NCI-H774 (cell line): ENCODE data around the gene NSD2.

ENCODE experiments used
- DNase-seq: peaks from one replicate; lab custom pipeline; 2025; lab: John Stamatoyannopoulos, UW

The NSD2 gene

DNA sequence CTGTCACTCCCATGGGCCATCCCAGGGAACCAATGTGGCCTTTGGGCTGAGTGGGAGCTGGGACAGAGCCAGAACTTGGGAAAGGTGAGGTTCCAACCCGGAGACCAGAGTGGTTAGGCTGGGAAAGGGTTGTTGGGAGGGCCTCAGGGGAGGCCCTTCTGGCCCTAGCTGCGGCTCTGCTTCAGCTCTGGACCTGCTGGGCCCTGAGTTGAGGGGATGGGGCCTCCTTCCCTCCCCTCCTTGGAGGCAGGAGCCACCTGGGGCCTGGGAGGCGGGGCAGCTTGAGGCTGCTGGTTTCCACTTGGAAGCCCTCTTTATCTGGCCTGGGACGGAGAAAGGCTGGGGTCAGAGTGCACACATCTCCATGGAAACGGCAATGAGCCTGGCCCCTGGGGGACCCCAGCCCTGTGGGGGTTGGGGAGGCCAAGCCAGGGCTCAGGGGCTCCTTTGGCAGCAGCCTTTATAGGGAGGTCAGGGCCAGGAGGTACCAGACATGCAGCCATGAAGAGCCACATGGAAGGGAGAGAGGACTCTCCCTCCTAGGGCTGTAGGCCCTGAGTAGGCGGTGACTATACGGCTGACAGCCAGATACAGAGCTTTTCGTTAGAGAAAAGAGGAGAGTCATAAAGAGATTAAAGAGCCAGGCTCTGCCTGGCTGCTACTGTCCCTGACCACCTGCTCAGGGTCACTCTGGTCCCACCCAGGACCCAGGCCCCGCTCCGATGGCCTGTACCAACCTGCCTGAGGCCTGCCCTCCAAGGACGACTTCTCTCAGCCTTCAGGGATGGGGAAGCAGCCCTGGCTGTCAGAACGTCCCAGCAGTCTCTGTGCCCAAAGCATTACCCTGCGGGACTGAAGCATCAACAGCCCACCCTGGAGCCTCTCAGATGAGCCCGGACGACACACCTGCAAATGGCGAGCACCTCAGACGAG is 6.9 kb upstream of the NSD2 start:
- DNase-seq, result no peak

DNA sequence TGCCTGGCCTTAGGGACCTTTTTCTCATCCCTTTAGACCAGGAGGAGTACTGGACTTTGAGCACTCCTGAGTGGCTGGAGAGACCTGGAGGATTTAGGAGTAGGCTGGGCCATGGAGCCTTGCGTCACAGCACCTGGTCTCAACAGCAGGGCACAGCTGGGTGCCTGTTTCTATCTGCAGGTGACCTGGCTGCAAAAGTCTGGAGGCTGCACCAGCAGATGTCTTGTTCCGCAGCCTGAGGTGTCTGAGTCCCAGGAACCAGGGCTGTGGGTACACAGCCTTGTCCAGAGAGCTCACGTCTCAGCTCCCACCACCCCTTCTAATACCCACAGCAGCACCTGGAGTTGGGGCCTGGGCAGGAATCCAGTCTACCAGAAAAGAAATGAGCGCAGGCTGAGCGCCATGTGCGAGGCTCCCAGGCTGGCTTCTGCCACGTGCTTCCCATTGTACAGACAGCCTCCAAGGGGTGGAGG is 5.0 kb upstream of the NSD2 start:
- DNase-seq, result peak; percentile 59

DNA sequence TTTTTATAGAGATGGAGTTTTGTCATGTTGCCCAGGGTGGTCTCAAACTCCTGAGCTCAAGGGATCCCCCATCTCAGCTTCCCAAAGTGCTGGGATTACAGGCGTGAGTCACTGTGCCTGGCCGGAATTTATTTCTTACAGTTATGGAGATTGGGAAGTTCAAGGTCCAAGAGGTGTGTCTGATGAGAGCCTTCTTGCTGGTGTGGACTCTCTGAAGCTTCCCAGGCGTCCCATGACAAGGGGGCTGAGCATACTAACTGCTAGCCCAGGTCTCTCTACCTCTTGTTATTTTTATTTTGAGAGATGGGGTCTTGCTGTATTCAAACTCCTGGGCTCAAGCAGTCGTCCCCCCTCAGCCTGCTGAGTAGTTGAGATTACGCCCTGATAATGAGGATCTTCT is 2.9 kb upstream of the NSD2 start:
- no peak for DNase-seq

GRCh38 chr4:1868912-1869311 is 2.3 kb upstream of the NSD2 start:
- no peak for DNase-seq

- DNase-seq, result no peak
Observed at GRCh38 chr4:1869530-1870327, 1.5 kb upstream of the NSD2 start.

DNA sequence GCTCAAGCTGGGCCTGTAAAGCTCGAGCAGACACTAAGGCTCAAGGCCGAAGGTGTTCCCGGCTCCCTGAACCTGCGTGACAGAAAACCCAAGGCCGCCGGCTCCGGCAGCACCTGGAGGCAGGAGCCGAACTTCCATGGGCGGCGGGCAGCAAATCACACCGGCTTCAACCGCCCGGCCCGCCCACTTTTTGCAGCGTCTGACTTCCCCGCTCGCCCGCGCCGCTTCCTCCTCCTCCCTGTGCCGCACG is 940 bp upstream of the NSD2 start:
- peak; percentile 75 for DNase-seq

- DNase-seq, result peak; percentile 36
Observed at GRCh38 chr4:1871471-1872021, 353 bp downstream of the NSD2 start.

GRCh38 chr4:1872870-1873269 is 1.7 kb downstream of the NSD2 start:
- no peak for DNase-seq

GRCh38 chr4:1873291-1873690 is 2.1 kb downstream of the NSD2 start:
- DNase-seq, result no peak

GRCh38 chr4:1873776-1874175 is 2.6 kb downstream of the NSD2 start:
- DNase-seq, result no peak

DNA sequence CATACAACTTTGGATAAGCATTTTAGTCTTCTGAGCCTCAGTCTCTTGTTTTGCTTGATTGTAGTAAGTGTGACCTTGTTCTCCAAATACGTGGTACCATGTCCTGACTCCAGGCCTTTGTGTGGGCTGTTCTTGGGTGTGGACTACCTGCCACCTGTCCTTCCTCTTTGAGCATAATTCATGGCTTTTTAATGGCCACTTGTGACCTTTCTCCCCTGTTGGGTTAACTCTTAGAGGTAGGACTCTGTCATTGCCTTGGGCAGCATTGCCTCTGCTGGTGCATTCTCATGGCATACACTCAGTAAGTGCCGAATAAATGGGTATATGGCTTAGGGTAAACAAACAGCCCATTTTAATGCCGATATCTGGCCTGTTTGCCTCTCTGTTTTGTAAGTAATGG is 3.0 kb downstream of the NSD2 start:
- DNase-seq, result peak; percentile 58

DNA sequence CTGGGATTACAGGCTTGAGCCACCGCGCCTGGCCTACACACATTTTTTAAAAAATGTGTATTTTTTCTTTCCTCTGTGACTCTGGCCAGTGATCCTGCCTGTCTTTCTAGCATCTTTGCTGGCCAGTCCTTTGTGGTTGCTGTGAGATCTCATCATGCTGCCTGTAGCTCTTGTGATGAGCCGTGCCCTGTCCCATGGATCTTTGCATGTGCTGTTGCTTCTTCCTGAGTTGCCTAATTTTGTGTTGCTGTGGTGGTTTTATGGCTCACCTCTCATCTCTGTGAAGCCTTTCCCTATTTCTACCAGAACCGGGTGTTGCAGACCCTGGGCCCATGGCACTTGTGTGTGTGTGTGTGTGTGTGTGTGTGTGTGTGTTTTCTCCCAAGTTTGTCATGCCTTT is 8.3 kb downstream of the NSD2 start:
- DNase-seq, result no peak

DNA sequence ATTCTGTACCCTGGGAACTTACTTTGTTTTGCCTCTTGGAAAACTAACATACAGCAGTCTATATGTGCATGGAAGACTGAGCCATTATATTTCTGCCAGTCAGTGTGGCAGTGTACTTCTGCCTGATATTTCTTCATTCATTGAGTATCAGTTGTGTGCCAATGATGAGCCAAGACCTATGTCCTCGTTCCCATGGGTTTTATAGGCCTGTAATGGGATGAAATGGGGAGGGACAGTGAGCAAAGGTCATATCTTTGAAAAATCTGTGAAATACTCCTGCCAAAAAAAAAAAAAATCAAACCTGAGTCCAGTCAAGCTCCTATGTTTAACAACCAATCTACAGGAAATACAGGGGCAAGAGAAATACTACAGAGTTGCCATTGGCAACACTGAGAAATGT is 9.1 kb downstream of the NSD2 start:
- no peak for DNase-seq

DNA sequence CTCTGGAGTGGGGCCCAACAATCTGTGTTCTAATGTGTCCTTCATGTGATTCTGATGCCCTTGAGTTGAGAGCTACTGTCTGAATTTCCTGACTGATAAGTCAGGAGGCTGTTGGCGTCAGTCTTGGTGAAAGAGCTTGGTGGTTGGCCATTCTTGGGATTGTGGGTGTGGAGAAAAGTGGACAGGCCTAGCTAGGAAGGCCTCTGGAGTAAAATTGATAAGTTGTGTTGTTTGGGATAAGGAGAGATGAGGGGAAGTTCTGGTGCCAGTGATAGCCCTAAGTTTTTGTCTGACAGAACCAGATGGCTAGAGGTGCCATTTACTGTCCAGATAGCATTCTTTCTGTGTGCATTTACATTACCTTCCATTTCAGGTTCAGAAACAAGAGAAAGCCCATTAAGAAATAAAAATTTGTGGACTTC is 11.7 kb downstream of the NSD2 start:
- DNase-seq, result no peak

- DNase-seq, result no peak
Observed at GRCh38 chr4:1883583-1883982, 12.4 kb downstream of the NSD2 start.

GRCh38 chr4:1885414-1885813 is 14.2 kb downstream of the NSD2 start:
- DNase-seq, result no peak

DNA sequence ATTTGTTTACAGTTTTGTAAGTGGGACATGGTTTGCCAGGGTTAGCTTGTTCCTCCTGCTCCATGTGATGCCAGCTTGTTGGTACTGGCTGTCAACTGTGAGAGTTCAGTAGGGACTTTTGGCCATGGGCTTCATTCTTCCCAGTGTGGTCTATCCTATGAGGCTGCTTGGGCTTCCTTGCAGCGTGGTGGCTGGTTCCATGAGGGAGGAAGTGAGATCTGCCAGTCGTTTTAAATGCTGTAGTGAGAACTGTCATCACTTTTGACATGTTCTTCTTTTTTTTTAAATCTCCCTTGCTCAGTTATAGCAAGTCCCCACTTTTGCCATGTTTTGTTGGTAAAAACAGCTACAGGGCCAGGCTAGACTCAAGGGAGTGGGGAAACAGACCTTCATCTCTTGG is 15.9 kb downstream of the NSD2 start:
- DNase-seq, result no peak

DNA sequence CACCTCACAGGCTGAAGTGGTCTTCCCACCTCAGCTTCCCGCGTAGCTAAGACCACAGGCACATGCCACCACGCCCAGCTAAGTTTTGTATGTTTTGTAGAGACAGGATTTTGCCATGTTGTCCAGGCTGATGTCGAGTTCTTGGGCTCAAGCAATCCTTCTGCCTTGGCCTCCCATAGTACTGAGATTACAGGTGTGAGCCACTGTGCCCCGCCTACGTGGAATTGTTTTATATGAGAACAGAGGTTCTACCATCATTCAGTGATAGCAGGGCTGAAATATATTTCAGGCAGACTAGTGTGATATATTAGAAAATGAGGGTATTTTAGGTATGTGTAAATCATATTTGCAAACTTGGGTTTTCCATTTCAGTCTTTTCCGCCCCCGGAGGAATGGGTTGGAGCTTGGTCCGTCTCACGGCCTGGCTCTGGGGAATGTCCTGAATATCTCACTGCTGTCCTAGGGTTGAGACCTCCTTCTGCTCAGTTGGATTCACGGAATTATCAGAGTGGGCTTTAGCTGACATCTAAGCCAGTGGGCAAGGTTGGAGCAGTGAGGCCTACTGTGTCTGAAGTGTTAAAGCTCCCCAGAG is 19.9 kb downstream of the NSD2 start:
- no peak for DNase-seq

GRCh38 chr4:1895971-1896657 is 24.9 kb downstream of the NSD2 start:
- no peak for DNase-seq

GRCh38 chr4:1896658-1896991 is 25.4 kb downstream of the NSD2 start:
- DNase-seq, result no peak

DNA sequence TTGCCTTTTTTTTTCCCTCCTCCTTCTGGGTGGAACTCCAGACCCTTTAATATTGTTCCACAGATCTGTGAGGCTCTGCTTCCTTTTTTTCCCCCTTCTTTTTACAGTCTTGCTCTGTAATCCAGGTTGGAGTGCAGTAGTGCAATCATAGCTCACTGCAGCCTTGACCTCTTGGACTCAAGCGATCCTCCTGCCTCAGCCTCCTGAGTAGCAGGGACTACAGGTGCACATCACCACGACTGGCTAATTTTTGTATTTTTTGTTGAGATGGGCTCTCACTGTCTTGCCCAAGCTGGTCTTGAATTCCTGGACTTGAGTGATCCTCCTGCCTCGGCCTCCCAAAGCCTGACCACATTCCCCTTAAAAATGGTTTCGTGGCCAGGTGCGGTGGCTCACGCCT is 26.8 kb downstream of the NSD2 start:
- no peak for DNase-seq

GRCh38 chr4:1898681-1899080 is 27.5 kb downstream of the NSD2 start:
- DNase-seq, result no peak
